K562 (cell line): ENCODE results near the gene PPP1R13L. TPM values are rescaled to one million over a fixed set of nuclear protein-coding genes. Genes with fewer than 3 reads are reported as not detected.

Experiments
- ATAC-seq: fragments of 200-7000 bp; cut with Tn5 transposase; 3 replicates; pipeline ENCODE4 v1.9.1; 2020; ENCODE audit warnings: moderate library complexity
- BruUV-seq: library from RNA; stranded (reverse); fragments of 400-500 nt; replicated peaks from 2 replicates; lab custom pipeline; 2021; lab: Mats Ljungman, UMichigan
- CTCF ChIA-PET: fragments of 300-600 bp; formaldehyde crosslinking; extraction: SDS; loops from one replicate; lab custom pipeline; 2021; ENCODE audit warnings: low intra/inter-chr PET ratio; lab: Yijun Ruan, JAX
- POLR2A ChIA-PET: fragments of 300-600, 350-650 bp; sonication (Branson Sonifier 250); formaldehyde crosslinking; extraction: SDS; loops from one replicate; lab custom pipeline; 2021; ENCODE audit warnings: antibody characterized with exemption, inconsistent platforms; lab: Yijun Ruan, JAX
- DNase-seq, 4 experiments: peaks; one replicate each; pipeline versions ENCODE4 v3.0.0 to v3.0.0-alpha.2; 2011 to 2018; ENCODE audit warnings: low spot score in 3 of 4, mixed read lengths in 3 of 4; ENCODE audit errors: extremely low read depth in 1 of 4
- FAIRE-seq: peaks from 2 replicates; lab custom pipeline; 2011; peaks lifted over from hg19 to GRCh38; lab: Jason Lieb, UNC
- H2AFZ ChIP-seq: 2 replicates; pipeline ENCODE4 v1.6.0; 2011; ENCODE audit warnings: low read depth, low read length, control low read depth, inconsistent platforms
- H3K27ac ChIP-seq: fragments of 200-600 bp; 3 replicates; pipeline ENCODE4 v1.8.0; 2011; ENCODE audit warnings: low read depth, mild to moderate bottlenecking, control low read depth, inconsistent platforms, low read length, moderate library complexity, mixed read lengths; ENCODE audit errors: extremely low read depth
- H3K27me3 ChIP-seq, 2 experiments: fragments of 300-600 bp in 1 of 2; 2 replicates in 1 of 2; 3 replicates in 1 of 2; pipeline versions ENCODE4 v1.6.0 to v1.8.0; 2011; ENCODE audit warnings: inconsistent platforms in 2 of 2, low read length in 2 of 2, mild to moderate bottlenecking in 1 of 2, mixed read lengths in 1 of 2, moderate library complexity in 1 of 2; ENCODE audit not compliant: control insufficient read depth in 2 of 2, insufficient read depth in 2 of 2
- H3K36me3 ChIP-seq: fragments of 300-600 bp; 3 replicates; pipeline ENCODE4 v1.8.0; 2011; ENCODE audit warnings: mild to moderate bottlenecking, low read length, inconsistent platforms; ENCODE audit not compliant: control insufficient read depth, insufficient read depth
- H3K4me1 ChIP-seq, 2 experiments: fragments of 200-600 bp in 1 of 2; replicated peaks in 1 of 2; 2 replicates in 1 of 2; 3 replicates in 1 of 2; pipeline versions ENCODE4 v1.5.1 to v1.8.0; 2011; ENCODE audit warnings: inconsistent platforms in 2 of 2, low read length in 2 of 2, mild to moderate bottlenecking in 1 of 2, mixed read lengths in 1 of 2, moderate library complexity in 1 of 2; ENCODE audit not compliant: control insufficient read depth in 2 of 2, insufficient read depth in 2 of 2
- H3K4me2 ChIP-seq: 2 replicates; pipeline ENCODE4 v1.6.1; 2011; ENCODE audit warnings: low read length, control low read depth, inconsistent platforms, mixed read lengths; ENCODE audit not compliant: insufficient read depth
- H3K4me3 ChIP-seq: fragments of 200-600 bp; sonication (generic), shearing (Covaris generic); 2 replicates; pipeline ENCODE4 v1.5.1; 2016; ENCODE audit warnings: control low read depth, inconsistent platforms
- H3K79me2 ChIP-seq: fragments of 200-600 bp; 3 replicates; pipeline ENCODE4 v1.8.0; 2011; ENCODE audit warnings: low read length, inconsistent platforms; ENCODE audit not compliant: control insufficient read depth, insufficient read depth
- H3K9ac ChIP-seq, 2 experiments: 2 replicates each; pipeline versions ENCODE4 v1.6.0 to v1.6.1; 2011; ENCODE audit warnings: low read depth in 2 of 2, low read length in 2 of 2, control low read depth in 1 of 2, inconsistent platforms in 1 of 2, mild to moderate bottlenecking in 1 of 2, mixed read lengths in 1 of 2; ENCODE audit not compliant: insufficient read depth in 1 of 2
- H3K9me1 ChIP-seq: one replicate; pipeline ENCODE4 v1.6.0; 2011; ENCODE audit warnings: inconsistent platforms, mild to moderate bottlenecking, low read length, moderate library complexity; ENCODE audit not compliant: control insufficient read depth, insufficient read depth
- H3K9me3 ChIP-seq: replicated peaks from 2 replicates; pipeline ENCODE4 v1.5.1; 2011; ENCODE audit warnings: low read depth, low read length, inconsistent platforms; ENCODE audit not compliant: control insufficient read depth, insufficient read depth
- H4K20me1 ChIP-seq: replicated peaks from 2 replicates; pipeline ENCODE4 v1.6.1; 2011; ENCODE audit warnings: low read length, inconsistent platforms, mixed read lengths; ENCODE audit not compliant: control insufficient read depth, insufficient read depth
- CEBPB ChIP-seq: fragments of 450-650 bp; IDR thresholded peaks from 2 replicates; pipeline ENCODE4 v1.6.1; 2016; ENCODE audit warnings: missing genetic modification characterization, missing compliant biosample characterization
- CHD1 ChIP-seq: fragments of 200-600 bp; sonication (generic); IDR thresholded peaks from one replicate; pipeline ENCODE4 v1.6.1; 2012; ENCODE audit warnings: mild to moderate bottlenecking, moderate library complexity, low read length, inconsistent platforms
- CTBP1 ChIP-seq: fragments of 450-650 bp; IDR thresholded peaks from 2 replicates; pipeline ENCODE4 v1.6.1; 2016; ENCODE audit warnings: borderline replicate concordance
- ESRRA ChIP-seq: fragments of 450-650 bp; IDR thresholded peaks from 2 replicates; pipeline ENCODE4 v1.6.1; 2014; ENCODE audit warnings: low read depth, mild to moderate bottlenecking, moderate library complexity, borderline replicate concordance
- HDAC8 ChIP-seq: fragments of 450-650 bp; IDR thresholded peaks from 2 replicates; pipeline ENCODE4 v1.6.1; 2016; ENCODE audit warnings: mild to moderate bottlenecking, missing genetic modification characterization, moderate library complexity, missing compliant biosample characterization
- KLF13 ChIP-seq: fragments of 450-650 bp; IDR thresholded peaks from 2 replicates; pipeline ENCODE4 v1.6.1; 2016; ENCODE audit warnings: missing genetic modification characterization, low read depth, mild to moderate bottlenecking, missing compliant biosample characterization, moderate library complexity, borderline replicate concordance
- MYC ChIP-seq, 2 experiments: fragments of 250-450 bp in 1 of 2; sonication (Bioruptor Pico) in 1 of 2; IDR thresholded peaks; 2 replicates each; pipeline versions ENCODE4 v1.5.1 to v1.6.1; 2012 to 2021; ENCODE audit warnings: low read depth in 2 of 2, borderline replicate concordance in 1 of 2, improper control_type of control experiment in 1 of 2, low read length in 1 of 2, mild to moderate bottlenecking in 1 of 2, moderate library complexity in 1 of 2
- PURB ChIP-seq: sonication (generic); formaldehyde crosslinking; IDR thresholded peaks from 2 replicates; pipeline ENCODE4 v1.9.0; 2021; ENCODE audit warnings: low read depth, mild to moderate bottlenecking, missing genetic modification reagents
- RBM17 ChIP-seq: fragments of 200-400 bp; formaldehyde crosslinking; IDR thresholded peaks from 2 replicates; pipeline ENCODE4 v1.6.1; 2017; ENCODE audit warnings: low read depth, mild to moderate bottlenecking, low read length, borderline replicate concordance
- RFX1 ChIP-seq: fragments of 450-650 bp; IDR thresholded peaks from 2 replicates; pipeline ENCODE4 v1.6.1; 2016; ENCODE audit warnings: mild to moderate bottlenecking, moderate library complexity
- SNIP1 ChIP-seq: fragments of 450-650 bp; IDR thresholded peaks from 2 replicates; pipeline ENCODE4 v1.7.1; 2017; ENCODE audit warnings: low read depth, mild to moderate bottlenecking
- TSC22D4 ChIP-seq: fragments of 450-650 bp; IDR thresholded peaks from 2 replicates; pipeline ENCODE4 v1.6.1; 2016; ENCODE audit warnings: missing genetic modification characterization, missing biosample characterization, control low read depth
- ZNF239 ChIP-seq: fragments of 250-450 bp; sonication (Bioruptor Pico); IDR thresholded peaks from 2 replicates; pipeline ENCODE4 v1.4.0; 2020; ENCODE audit warnings: mild to moderate bottlenecking
- ZNF766 ChIP-seq: fragments of 200-800 bp; sonication (Bioruptor generic); conservative IDR thresholded peaks from 2 replicates; pipeline ENCODE4 v1.6.1; 2016; ENCODE audit warnings: missing genetic modification characterization, missing compliant biosample characterization
- WGBS: fragments of 100-300 bp; shearing (Covaris generic); methylation state at CpG from one replicate; pipeline ENCODE4 v1.1.6; 2016; ENCODE audit warnings: low coverage, mixed read lengths; ENCODE audit not compliant: insufficient coverage; ENCODE audit errors: missing lambda C conversion rate; 5-methylcytosine and 5-hydroxymethylcytosine counted together
- in situ Hi-C: fragments of 300-500 bp; cut with MboI; formaldehyde crosslinking; loops from 4 replicates; pipeline ENCODE4 v1.15.0; 2018; ENCODE audit warnings: inconsistent platforms, mixed read lengths
- intact Hi-C: fragments of 100-400 bp; cut with micrococcal nuclease; formaldehyde crosslinking; loops from 2 replicates; pipeline ENCODE4 v1.14.2; 2022
- polyA plus RNA-seq, 8 experiments: library from polyadenylated mRNA; depleted of rRNA in 4 of 8; stranded (reverse) in 5 of 8; unstranded in 3 of 8; fragments of >200 nt; fragmentation: Nextera tagmentation in 2 of 8; fragmentation: Illumina TruSeq in 1 of 8; extraction: Ambion mirVana in 2 of 8; extraction: Trizol in 1 of 8; gene quantifications; 2 replicates each; pipeline versions ENCODE4 v1.2.1 to v1.2.3, GENCODE V29; 2011 to 2014; ENCODE audit warnings: inconsistent platforms in 1 of 8, missing spikeins in 1 of 8
- total RNA-seq, 7 experiments: library from RNA; depleted of rRNA in 6 of 7; stranded (reverse); fragments of >200 nt in 6 of 7; fragmentation: Illumina TruSeq in 2 of 7; extraction: Trizol in 2 of 7; gene quantifications; 2 replicates each; pipeline versions ENCODE4 v1.2.1 to v1.2.3, GENCODE V29; 2011 to 2021; ENCODE audit warnings: low replicate concordance in 1 of 7
- TF ChIP-seq, protein P1 (sequence below), 3 experiments: fragments of 200-800 bp in 1 of 3; sonication (Bioruptor generic) in 1 of 3; sonication (generic) in 1 of 3; formaldehyde crosslinking in 1 of 3; IDR thresholded peaks; 2 replicates each; pipeline versions ENCODE4 v1.6.1 to v1.8.0; 2016 to 2022; ENCODE audit warnings: mild to moderate bottlenecking in 2 of 3, missing compliant biosample characterization in 2 of 3, missing genetic modification characterization in 2 of 3, missing genetic modification reagents in 1 of 3
- TF ChIP-seq, protein P2 (sequence below), 2 experiments: IDR thresholded peaks; 2 replicates each; pipeline ENCODE4 v1.6.1; 2012; ENCODE audit warnings: improper control_type of control experiment in 2 of 2, low read depth in 2 of 2, low read length in 2 of 2, borderline replicate concordance in 1 of 2

PPP1R13L gene
- total and polyA plus RNA-seq, 9 of the 15 experiments (the other 6 are each of a cell fraction or from before 2014, with no cell fraction given): 0.32 to 6.7 (median 2.0) TPM

DNA sequence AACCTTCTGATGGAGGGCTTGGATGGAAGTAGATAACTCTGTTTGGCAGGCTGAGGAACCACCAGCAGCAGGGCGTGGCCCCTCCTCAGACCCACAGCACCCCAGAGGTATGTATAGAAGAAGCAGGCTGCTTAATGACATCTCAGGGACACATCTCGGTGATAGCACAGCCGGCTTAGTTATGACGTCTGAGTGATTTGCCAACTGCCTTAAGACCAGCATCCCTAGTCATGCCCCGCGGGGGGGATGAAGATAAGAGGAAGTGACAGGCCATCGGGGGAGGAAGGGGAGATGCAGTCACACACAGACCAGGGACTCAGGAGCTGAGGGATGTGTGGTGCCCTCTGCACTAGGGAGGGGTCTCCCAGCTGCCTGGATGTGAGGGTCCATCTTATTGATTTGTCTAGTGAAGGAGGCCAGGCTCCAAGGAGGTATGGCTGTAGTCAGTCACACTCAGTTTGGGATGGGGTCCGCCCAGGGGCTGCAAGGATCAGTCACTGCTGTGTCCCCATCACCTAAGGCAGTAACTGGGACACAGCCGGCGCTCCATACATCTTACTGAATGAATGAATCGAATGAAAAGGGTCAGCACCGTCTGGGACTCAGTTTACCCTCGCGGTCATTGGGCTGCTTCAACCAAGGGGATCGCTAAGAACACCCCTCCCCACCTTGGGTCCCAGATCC lies 38.1 kb upstream of the PPP1R13L start:
- peak overlapping the region; percentile 74 for H2AFZ ChIP-seq
- DNase-seq: peak; percentile 59 to 98 (median 74)
- intact Hi-C loops: loop anchor here (1.0 to 5.0 kb wide), 2 partner anchors 35 to 199 kb away; no protein-coding TSS in a partner anchor
- H3K9me3 ChIP-seq: no peaks in the 10 kb centered on the region
- peak overlapping the region; percentile 52 for H3K4me3 ChIP-seq
- H3K9me1 ChIP-seq: no peaks in the 10 kb centered on the region
- ChIA-PET CTCF (interaction anchor here (0.7 to 6.4 kb wide), 2 partner anchors 31 to 36 kb away, joined by 3 to 179 read pairs; no protein-coding TSS in a partner anchor), POLR2A (interaction anchor here (0.6 kb wide), 1 partner anchor 13 kb away, joined by 3 read pairs; no protein-coding TSS in a partner anchor)
- no TSS peak for BruUV-seq
- in situ Hi-C loops: loop anchor here (5.0 kb wide), 1 partner anchor 34 kb away; no protein-coding TSS in a partner anchor
- under 1% methylated on average over 15 of the region's 15 CpGs for WGBS
- peaks cover 38 to 56% of the 10 kb centered on the region in 2 experiments for H3K4me1 ChIP-seq
- peak; percentile 32 for ATAC-seq
- H3K36me3 ChIP-seq: no peaks in the 10 kb centered on the region
- H3K9ac ChIP-seq: peak overlapping the region; percentile 85 to 93
- H3K4me2 ChIP-seq: peak overlapping the region; percentile 90
- no peaks in the 10 kb centered on the region for H3K27me3 ChIP-seq
- peak overlapping the region; percentile 92 for H3K27ac ChIP-seq
- FAIRE-seq: peak; percentile 97
- H3K79me2 ChIP-seq: no peaks in the 10 kb centered on the region
- H4K20me1 ChIP-seq: 0 out of 2 replicates have a peak, but pooled peaks cover 4% of the 10 kb centered on the region
- TF ChIP-seq PURB (CRISPR knock-in tag): no peak
- TF ChIP-seq ESRRA: peak; percentile 61; the same call in 1 of the 2 replicates
- TF ChIP-seq, protein P1, sequence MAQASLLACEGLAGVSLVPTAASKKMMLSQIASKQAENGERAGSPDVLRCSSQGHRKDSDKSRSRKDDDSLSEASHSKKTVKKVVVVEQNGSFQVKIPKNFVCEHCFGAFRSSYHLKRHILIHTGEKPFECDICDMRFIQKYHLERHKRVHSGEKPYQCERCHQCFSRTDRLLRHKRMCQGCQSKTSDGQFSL (CRISPR knock-in tag; IDR thresholded peaks at IDR 0.05): peak; percentile 74
- TF ChIP-seq, protein P1 (tag; IDR thresholded peaks at IDR 0.05): peak in 1 of 2 experiments; percentile 39; a peak in 1 of 4 replicates
- TF ChIP-seq CEBPB (tag): peak; percentile 54
- TF ChIP-seq MYC (IDR thresholded peaks at IDR 0.05; ENCODE audit: low read depth, low read length): no peak
- no peak for TF ChIP-seq MYC (CRISPR knock-in tag; IDR thresholded peaks at IDR 0.05; ENCODE audit: borderline replicate concordance, low read depth)
- TF ChIP-seq RFX1: no peak
- TF ChIP-seq ZNF766 (CRISPR knock-in tag): no peak
- TF ChIP-seq CHD1: no peak
- no peak for TF ChIP-seq RBM17
- TF ChIP-seq KLF13 (tag): no peak
- no peak for TF ChIP-seq SNIP1
- no peak for TF ChIP-seq ZNF239 (CRISPR knock-in tag)
- TF ChIP-seq HDAC8 (tag): no peak
- TF ChIP-seq, protein P2, sequence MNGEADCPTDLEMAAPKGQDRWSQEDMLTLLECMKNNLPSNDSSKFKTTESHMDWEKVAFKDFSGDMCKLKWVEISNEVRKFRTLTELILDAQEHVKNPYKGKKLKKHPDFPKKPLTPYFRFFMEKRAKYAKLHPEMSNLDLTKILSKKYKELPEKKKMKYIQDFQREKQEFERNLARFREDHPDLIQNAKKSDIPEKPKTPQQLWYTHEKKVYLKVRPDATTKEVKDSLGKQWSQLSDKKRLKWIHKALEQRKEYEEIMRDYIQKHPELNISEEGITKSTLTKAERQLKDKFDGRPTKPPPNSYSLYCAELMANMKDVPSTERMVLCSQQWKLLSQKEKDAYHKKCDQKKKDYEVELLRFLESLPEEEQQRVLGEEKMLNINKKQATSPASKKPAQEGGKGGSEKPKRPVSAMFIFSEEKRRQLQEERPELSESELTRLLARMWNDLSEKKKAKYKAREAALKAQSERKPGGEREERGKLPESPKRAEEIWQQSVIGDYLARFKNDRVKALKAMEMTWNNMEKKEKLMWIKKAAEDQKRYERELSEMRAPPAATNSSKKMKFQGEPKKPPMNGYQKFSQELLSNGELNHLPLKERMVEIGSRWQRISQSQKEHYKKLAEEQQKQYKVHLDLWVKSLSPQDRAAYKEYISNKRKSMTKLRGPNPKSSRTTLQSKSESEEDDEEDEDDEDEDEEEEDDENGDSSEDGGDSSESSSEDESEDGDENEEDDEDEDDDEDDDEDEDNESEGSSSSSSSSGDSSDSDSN (IDR thresholded peaks at IDR 0.05; ENCODE audit: borderline replicate concordance in 1 of 2, low read depth in 2 of 2, low read length in 2 of 2): no peak
- peak; percentile 100 for TF ChIP-seq CTBP1
- TF ChIP-seq TSC22D4 (tag): no peak
